Spleen (tissue), 7 donors: Measurements from ENCODE around the gene AFAP1.

Experiments
- POLR2A ChIP-seq, 3 donors: fragments of 450-650 bp; IDR thresholded peaks; one replicate each; pipeline ENCODE4 v1.5.1; 2017; ENCODE audit warnings: antibody characterized with exemption in 3 of 3, mild to moderate bottlenecking in 1 of 3
- POLR2AphosphoS5 ChIP-seq, 3 donors: sonication (generic); formaldehyde crosslinking; IDR thresholded peaks; one replicate each; pipeline ENCODE4 v1.5.1; 2017; ENCODE audit warnings: antibody characterized with exemption in 3 of 3
- TF ChIP-seq, protein P1 (sequence below), 11 experiments: fragments of 200-600 bp in 7 of 11; fragments of 450-650 bp in 4 of 11; sonication (generic) in 4 of 11; IDR thresholded peaks in 8 of 11; conservative IDR thresholded peaks in 3 of 11; 1 replicate in 7 of 11; 2 replicates in 4 of 11; pipeline versions ENCODE4 v1.4.0 to v1.8.0; 2016 to 2021; ENCODE audit warnings: antibody characterized with exemption in 11 of 11, inconsistent platforms in 4 of 11, mild to moderate bottlenecking in 1 of 11
- donor health status: DM: no; HTN: no; CAD: no; lungs with moderate emphysema.
- donor health status: DM: no; HTN: no; CAD: no.
- donor health status: DM: no; HTN: no; CAD: no.

DNA sequence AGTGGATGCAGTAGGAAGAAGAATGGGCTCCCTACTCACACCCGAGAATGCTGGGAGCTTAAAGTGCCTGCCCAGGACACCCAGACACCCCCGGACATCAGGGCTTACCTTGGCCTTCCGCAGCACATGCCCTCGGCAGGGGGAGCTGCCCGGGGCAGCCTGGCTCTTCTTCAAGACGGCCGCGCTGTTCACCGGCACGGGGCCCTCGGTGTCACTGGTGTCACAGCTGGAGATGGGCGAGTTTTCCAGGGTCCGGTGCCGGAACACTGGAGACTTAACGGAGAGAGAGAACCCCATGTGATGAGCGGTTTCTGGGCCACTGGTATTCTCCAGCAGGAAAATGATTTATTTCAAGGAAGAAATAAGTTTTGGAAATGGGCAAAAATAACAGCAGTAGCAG is 170.9 kb downstream of the AFAP1 start:
- TF ChIP-seq, protein P1, sequence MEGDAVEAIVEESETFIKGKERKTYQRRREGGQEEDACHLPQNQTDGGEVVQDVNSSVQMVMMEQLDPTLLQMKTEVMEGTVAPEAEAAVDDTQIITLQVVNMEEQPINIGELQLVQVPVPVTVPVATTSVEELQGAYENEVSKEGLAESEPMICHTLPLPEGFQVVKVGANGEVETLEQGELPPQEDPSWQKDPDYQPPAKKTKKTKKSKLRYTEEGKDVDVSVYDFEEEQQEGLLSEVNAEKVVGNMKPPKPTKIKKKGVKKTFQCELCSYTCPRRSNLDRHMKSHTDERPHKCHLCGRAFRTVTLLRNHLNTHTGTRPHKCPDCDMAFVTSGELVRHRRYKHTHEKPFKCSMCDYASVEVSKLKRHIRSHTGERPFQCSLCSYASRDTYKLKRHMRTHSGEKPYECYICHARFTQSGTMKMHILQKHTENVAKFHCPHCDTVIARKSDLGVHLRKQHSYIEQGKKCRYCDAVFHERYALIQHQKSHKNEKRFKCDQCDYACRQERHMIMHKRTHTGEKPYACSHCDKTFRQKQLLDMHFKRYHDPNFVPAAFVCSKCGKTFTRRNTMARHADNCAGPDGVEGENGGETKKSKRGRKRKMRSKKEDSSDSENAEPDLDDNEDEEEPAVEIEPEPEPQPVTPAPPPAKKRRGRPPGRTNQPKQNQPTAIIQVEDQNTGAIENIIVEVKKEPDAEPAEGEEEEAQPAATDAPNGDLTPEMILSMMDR (IDR thresholded peaks at IDR 0.05 in 8 of 11, conservative IDR thresholded peaks at IDR 0.05 in 3 of 11): no peak
- TF ChIP-seq POLR2AphosphoS5 (IDR thresholded peaks at IDR 0.05) (no peak), POLR2A (IDR thresholded peaks at IDR 0.05) (no peak)
